ENCODE data around the gene LRAT. TPM values are rescaled to one million over a fixed set of nuclear protein-coding genes. Genes with fewer than 3 reads are reported as not detected.
"Not testable (repeated sequence)": the region's sequence is repeated elsewhere in the genome, so short reads cannot be mapped to it uniquely, and the experiment has no call there.

Gene LRAT
- total and polyA plus RNA-seq, 2 experiments from 2014 or later = 57.1 to 90.1 TPM

- Histone ChIP-seq H3F3A (replicated peaks; ENCODE audit: low read depth) (no peaks in the 10 kb centered on the region), H3K4me1 (ENCODE audit: insufficient read depth) (peaks cover 48% of the 10 kb centered on the region), H3K27me3 (ENCODE audit: insufficient read depth) (no peaks in the 10 kb centered on the region), H3K4me2 (no peak overlapping the region), H2AFZ (no peak overlapping the region), H3K36me3 (ENCODE audit: insufficient read depth) (no peaks in the 10 kb centered on the region), H3K9me2 (ENCODE audit: insufficient read depth) (no peaks in the 10 kb centered on the region), H3K79me2 (replicated peaks; ENCODE audit: insufficient read depth) (no peaks in the 10 kb centered on the region), H3K4me3 (no peak overlapping the region), H3K27ac (ENCODE audit: low read depth) (no peak overlapping the region), H4K20me1 (replicated peaks; ENCODE audit: insufficient read depth) (no peaks in the 10 kb centered on the region)
- H3K36me3 Mint-ChIP-seq (ENCODE audit: low read depth) = no peaks in the 10 kb centered on the region
- peaks cover 32% of the 10 kb centered on the region for H3K4me1 Mint-ChIP-seq
- TF ChIP-seq REST (IDR thresholded peaks at IDR 0.05; ENCODE audit: unreplicated experiment) (no peak), CTCF (conservative IDR thresholded peaks at IDR 0.05; ENCODE audit: low read depth in 2 of 2) (0 out of 4 replicates have a peak, but pooled peaks of 1 of the 2 experiments have one; percentile 11)
- ATAC-seq (peak; percentile 37; the same call in 2 of the 3 replicates), DNase-seq (ENCODE audit: low spot score) (no peak)
- no peaks in the 10 kb centered on the region for H3K9me3 Mint-ChIP-seq
- H3K27me3 Mint-ChIP-seq (ENCODE audit: insufficient read depth, low read depth, poor library complexity) = peaks cover 4% of the 10 kb centered on the region
- H3K4me3 Mint-ChIP-seq = no peak overlapping the region
- no peak overlapping the region for H3K27ac Mint-ChIP-seq
Observed at GRCh38 chr4:154722262-154722661, 21.5 kb upstream of the LRAT start.

DNA sequence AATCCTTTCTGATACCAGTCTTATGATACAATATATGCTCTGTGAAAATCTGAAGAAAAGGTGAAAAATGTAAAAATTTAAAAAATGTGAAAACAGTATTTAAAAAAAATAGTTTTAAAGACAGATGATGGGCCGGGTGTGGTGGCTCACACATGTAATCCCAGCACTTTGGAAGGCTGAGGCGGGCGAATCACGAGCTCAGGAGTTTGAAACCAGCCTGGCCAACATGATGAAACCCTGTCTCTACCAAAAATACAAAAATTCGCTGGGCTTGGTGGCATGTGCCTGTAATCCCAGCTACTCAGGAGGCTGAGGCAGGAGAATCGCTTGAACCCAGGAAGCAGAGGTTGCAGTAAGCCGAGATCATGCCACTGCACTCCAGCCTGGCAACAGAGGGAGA is 20.2 kb upstream of the LRAT start:
- not testable (repeated sequence) for H3K27me3 ChIP-seq (ENCODE audit: insufficient read depth); H3K79me2 ChIP-seq (replicated peaks; ENCODE audit: insufficient read depth); H3K4me2 ChIP-seq; H3K36me3 Mint-ChIP-seq (ENCODE audit: low read depth); H3K9me2 ChIP-seq (ENCODE audit: insufficient read depth); ATAC-seq; H3K36me3 ChIP-seq (ENCODE audit: insufficient read depth); H3K27ac ChIP-seq (ENCODE audit: low read depth); H3K4me3 Mint-ChIP-seq; H3K27ac Mint-ChIP-seq; H3K9me3 Mint-ChIP-seq; H2AFZ ChIP-seq; H4K20me1 ChIP-seq (replicated peaks; ENCODE audit: insufficient read depth); H3K4me3 ChIP-seq; H3F3A ChIP-seq (replicated peaks; ENCODE audit: low read depth); H3K27me3 Mint-ChIP-seq (ENCODE audit: insufficient read depth, low read depth, poor library complexity); DNase-seq (ENCODE audit: low spot score)
- H3K4me1 Mint-ChIP-seq = peaks cover 22% of the 10 kb centered on the region
- peaks cover 35% of the 10 kb centered on the region for H3K4me1 ChIP-seq (ENCODE audit: insufficient read depth)

- Histone ChIP-seq H3K36me3 (ENCODE audit: insufficient read depth) (no peaks in the 10 kb centered on the region), H3K4me1 (ENCODE audit: insufficient read depth) (0 out of 2 replicates have a peak, but pooled peaks cover 10% of the 10 kb centered on the region), H3F3A (replicated peaks; ENCODE audit: low read depth) (no peaks in the 10 kb centered on the region), H3K4me3 (no peak overlapping the region), H3K79me2 (replicated peaks; ENCODE audit: insufficient read depth) (no peaks in the 10 kb centered on the region), H2AFZ (no peak overlapping the region), H3K27me3 (ENCODE audit: insufficient read depth) (no peaks in the 10 kb centered on the region), H3K27ac (ENCODE audit: low read depth) (no peak overlapping the region), H3K9me2 (ENCODE audit: insufficient read depth) (no peaks in the 10 kb centered on the region), H4K20me1 (replicated peaks; ENCODE audit: insufficient read depth) (no peaks in the 10 kb centered on the region), H3K4me2 (no peak overlapping the region)
- peaks cover 13% of the 10 kb centered on the region; the same call in 2 of the 3 replicates for H3K4me1 Mint-ChIP-seq
- no peaks in the 10 kb centered on the region for H3K9me3 Mint-ChIP-seq
- H3K27ac Mint-ChIP-seq = no peak overlapping the region
- H3K4me3 Mint-ChIP-seq = no peak overlapping the region
- no peaks in the 10 kb centered on the region for H3K36me3 Mint-ChIP-seq (ENCODE audit: low read depth)
- DNase-seq (ENCODE audit: low spot score) = no peak
- H3K27me3 Mint-ChIP-seq (ENCODE audit: insufficient read depth, low read depth, poor library complexity) = peaks cover 4% of the 10 kb centered on the region
- ATAC-seq = no peak
- no peak for TF ChIP-seq CREB1 (CRISPR knock-in tag; IDR thresholded peaks at IDR 0.05; ENCODE audit: low read depth)
- no peak for TF ChIP-seq CTCF (conservative IDR thresholded peaks at IDR 0.05; ENCODE audit: low read depth in 2 of 2)
- no peak for TF ChIP-seq ETS1 (IDR thresholded peaks at IDR 0.05)
- no peak for TF ChIP-seq EZH2phosphoT487 (IDR thresholded peaks at IDR 0.05; ENCODE audit: unreplicated experiment)
- no peak for TF ChIP-seq REST (IDR thresholded peaks at IDR 0.05; ENCODE audit: unreplicated experiment)
- TF ChIP-seq ZNF331 (CRISPR knock-in tag; IDR thresholded peaks at IDR 0.05; ENCODE audit: low read depth) = no peak
Observed at GRCh38 chr4:154727540-154727939, 16.3 kb upstream of the LRAT start.
